Stomach (tissue), 9 donors: ENCODE results near the gene SLC25A53. TPM values are rescaled to one million over a fixed set of nuclear protein-coding genes. Genes with fewer than 3 reads are reported as not detected.

Source experiments
- DNase-seq, 2 donors: peaks; one replicate each; pipeline versions ENCODE4 v3.0.0 to v3.0.0-alpha.2; 2013 to 2019
- H3K27ac ChIP-seq, 5 donors: fragments of 200-600 bp in 4 of 5; sonication (generic) in 4 of 5; one replicate each; pipeline ENCODE4 v1.5.1; 2013 to 2019; ENCODE audit warnings: mild to moderate bottlenecking in 1 of 5, moderate library complexity in 1 of 5
- H3K27me3 ChIP-seq, 3 donors: fragments of 200-600 bp; sonication (generic); one replicate each; pipeline ENCODE4 v1.5.1; 2017 to 2019; ENCODE audit warnings: mixed run types in 1 of 3
- H3K36me3 ChIP-seq, 4 donors: fragments of 200-600 bp; sonication (generic); 1 replicate in 3 of 4; 2 replicates in 1 of 4; pipeline ENCODE4 v1.5.1; 2016 to 2019
- H3K4me1 ChIP-seq, 4 donors: fragments of 200-600 bp; sonication (generic); one replicate each; pipeline ENCODE4 v1.5.1; 2016 to 2019
- H3K4me3 ChIP-seq, 4 donors: fragments of 200-600 bp; sonication (generic) in 3 of 4; one replicate each; pipeline ENCODE4 v1.5.1; 2016 to 2019; ENCODE audit warnings: mild to moderate bottlenecking in 1 of 4
- H3K9me3 ChIP-seq, 4 donors: fragments of 200-600 bp; sonication (generic); one replicate each; pipeline ENCODE4 v1.5.1; 2016 to 2019
- EP300 ChIP-seq: sonication (generic); formaldehyde crosslinking; IDR thresholded peaks from one replicate; pipeline ENCODE4 v1.6.1; 2017; ENCODE audit warnings: antibody characterized with exemption
- POLR2A ChIP-seq, 4 donors: fragments of 450-650 bp; IDR thresholded peaks; one replicate each; pipeline ENCODE4 v1.6.1; 2016; ENCODE audit warnings: antibody characterized with exemption in 4 of 4, control low read depth in 2 of 4, mild to moderate bottlenecking in 1 of 4, moderate library complexity in 1 of 4
- POLR2AphosphoS5 ChIP-seq, 3 donors: sonication (generic); formaldehyde crosslinking; IDR thresholded peaks; one replicate each; pipeline ENCODE4 v1.6.1; 2016; ENCODE audit warnings: antibody characterized with exemption in 3 of 3
- WGBS, 5 donors: extraction: QIAGEN DNeasy Blood & Tissue Kit in 3 of 5; methylation state at CpG; one replicate each; pipeline versions ENCODE4 v1.1.5 to v1.1.7; 2013 to 2018; 5-methylcytosine and 5-hydroxymethylcytosine counted together
- intact Hi-C: fragments of 100-400 bp; cut with DNase I; formaldehyde crosslinking; loops from one replicate; pipeline ENCODE4 v1.15.1; 2023; ENCODE audit warnings: low total_unique reads
- polyA plus RNA-seq, 3 donors: library from polyadenylated mRNA; stranded (reverse); fragments of 200-250 nt; gene quantifications; one replicate each; pipeline ENCODE4 v1.2.3, GENCODE V29; 2013
- total RNA-seq, 5 donors: library from RNA; depleted of rRNA; stranded (reverse); fragments of >200 nt; gene quantifications; one replicate each; pipeline versions ENCODE4 v1.1.0 to v1.2.3, GENCODE V29; 2014 to 2016
- TF ChIP-seq, protein P1 (sequence below), 7 experiments: fragments of 450-650 bp in 4 of 7; fragments of 200-600 bp in 3 of 7; sonication (generic) in 3 of 7; IDR thresholded peaks; one replicate each; pipeline ENCODE4 v1.5.1; 2016 to 2019; ENCODE audit warnings: antibody characterized with exemption in 7 of 7, control low read depth in 2 of 7, mild to moderate bottlenecking in 1 of 7
- donor health status: healthy with polysubstance abuse.
- donor health status: Bipolar disorder and iron deficiency.
- donor health status: healthy.

Gene SLC25A53
- total and polyA plus RNA-seq, 8 donors, result 2.9 to 118 (median 6.4) TPM

DNA sequence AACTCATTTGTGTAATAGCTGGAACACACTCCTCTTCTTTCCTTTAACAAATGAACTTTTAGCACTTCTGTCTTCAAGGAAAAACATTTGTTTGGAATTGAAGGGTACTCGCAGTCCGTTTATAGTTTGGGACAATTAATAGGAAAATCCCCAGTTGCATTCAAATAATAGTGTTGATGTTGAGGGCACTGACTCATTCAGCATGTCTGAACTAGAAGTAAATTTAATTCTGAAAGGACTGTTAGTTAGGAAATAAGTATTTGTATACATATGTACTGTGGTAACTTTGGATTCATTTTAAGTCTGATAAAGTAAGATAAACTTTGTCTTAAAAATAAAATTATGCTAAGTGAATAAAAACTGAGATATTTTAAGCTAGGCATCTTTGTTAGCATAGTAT is 36.7 kb upstream of the SLC25A53 start:
- intact Hi-C loops, result no loop called here
- Histone ChIP-seq H3K4me1 (no peaks in the 10 kb centered on the region), H3K27me3 (no peaks in the 10 kb centered on the region), H3K27ac (no peak overlapping the region), H3K36me3 (peaks cover 0 to 45% (median 39%) of the 10 kb centered on the region in 4 donors), H3K9me3 (no peaks in the 10 kb centered on the region), H3K4me3 (no peak overlapping the region)
- WGBS, 5 donors, result 63 to 71% (median 66%) methylated on average over 2 of the region's 2 CpGs
- no peak for DNase-seq
- TF ChIP-seq POLR2AphosphoS5 (IDR thresholded peaks at IDR 0.05), result no peak
- no peak for TF ChIP-seq POLR2A (IDR thresholded peaks at IDR 0.05)
- no peak for TF ChIP-seq EP300
- TF ChIP-seq, protein P1, sequence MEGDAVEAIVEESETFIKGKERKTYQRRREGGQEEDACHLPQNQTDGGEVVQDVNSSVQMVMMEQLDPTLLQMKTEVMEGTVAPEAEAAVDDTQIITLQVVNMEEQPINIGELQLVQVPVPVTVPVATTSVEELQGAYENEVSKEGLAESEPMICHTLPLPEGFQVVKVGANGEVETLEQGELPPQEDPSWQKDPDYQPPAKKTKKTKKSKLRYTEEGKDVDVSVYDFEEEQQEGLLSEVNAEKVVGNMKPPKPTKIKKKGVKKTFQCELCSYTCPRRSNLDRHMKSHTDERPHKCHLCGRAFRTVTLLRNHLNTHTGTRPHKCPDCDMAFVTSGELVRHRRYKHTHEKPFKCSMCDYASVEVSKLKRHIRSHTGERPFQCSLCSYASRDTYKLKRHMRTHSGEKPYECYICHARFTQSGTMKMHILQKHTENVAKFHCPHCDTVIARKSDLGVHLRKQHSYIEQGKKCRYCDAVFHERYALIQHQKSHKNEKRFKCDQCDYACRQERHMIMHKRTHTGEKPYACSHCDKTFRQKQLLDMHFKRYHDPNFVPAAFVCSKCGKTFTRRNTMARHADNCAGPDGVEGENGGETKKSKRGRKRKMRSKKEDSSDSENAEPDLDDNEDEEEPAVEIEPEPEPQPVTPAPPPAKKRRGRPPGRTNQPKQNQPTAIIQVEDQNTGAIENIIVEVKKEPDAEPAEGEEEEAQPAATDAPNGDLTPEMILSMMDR (IDR thresholded peaks at IDR 0.05), result no peak

DNA sequence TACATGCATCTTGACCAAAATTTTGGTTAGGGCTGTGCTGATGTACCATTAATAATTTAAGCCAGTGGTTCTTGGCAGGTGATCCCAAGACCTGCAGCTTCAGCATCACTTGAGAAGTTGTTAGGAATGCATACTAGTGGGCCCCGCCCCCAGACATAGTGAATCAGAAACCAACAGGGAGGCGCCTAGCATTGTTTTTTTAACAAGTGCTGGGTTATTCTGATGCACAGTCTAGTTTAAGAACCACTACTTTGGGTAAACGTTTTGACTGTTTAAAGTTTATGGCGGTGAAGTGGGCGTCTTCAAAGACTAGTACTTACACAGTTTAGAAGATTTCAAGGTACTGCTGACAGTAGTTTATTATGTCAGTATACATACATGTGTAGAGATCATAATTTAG is 33.0 kb upstream of the SLC25A53 start:
- 55 to 84% (median 73%) methylated on average over 5 of the region's 5 CpGs for WGBS, 5 donors
- no peaks in the 10 kb centered on the region for H3K9me3 ChIP-seq
- H3K4me1 ChIP-seq, result no peaks in the 10 kb centered on the region
- peaks cover 6 to 65% (median 59%) of the 10 kb centered on the region in 4 donors for H3K36me3 ChIP-seq
- H3K27ac ChIP-seq, result no peak overlapping the region
- no peak for DNase-seq
- intact Hi-C loops, result no loop called here
- H3K4me3 ChIP-seq, result no peak overlapping the region
- H3K27me3 ChIP-seq, result no peaks in the 10 kb centered on the region
- TF ChIP-seq POLR2AphosphoS5 (IDR thresholded peaks at IDR 0.05) (no peak), POLR2A (IDR thresholded peaks at IDR 0.05) (no peak), EP300 (no peak)
- TF ChIP-seq, protein P1 (IDR thresholded peaks at IDR 0.05), result no peak

DNA sequence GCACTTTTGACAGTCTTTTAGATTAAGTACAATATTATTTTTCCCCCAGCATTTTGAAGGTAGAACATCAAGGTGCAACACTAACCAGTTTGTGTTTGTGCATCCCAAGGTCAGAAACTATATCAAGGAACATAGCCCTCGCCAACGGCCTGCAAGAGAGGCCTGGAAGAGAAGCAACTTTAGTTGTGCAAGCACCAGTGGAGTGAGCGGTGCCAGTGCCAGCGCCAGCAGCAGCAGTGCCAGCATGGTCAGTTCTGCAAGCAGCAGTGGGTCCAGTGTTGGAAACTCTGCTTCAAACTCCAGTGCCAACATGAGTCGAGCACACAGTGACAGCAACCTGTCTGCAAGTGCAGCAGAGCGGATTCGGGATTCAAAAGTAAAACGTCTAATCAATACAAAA is 31.1 kb upstream of the SLC25A53 start:
- 83 to 93% (median 86%) methylated on average over 4 to 8 of the region's 8 CpGs for WGBS, 5 donors
- no peaks in the 10 kb centered on the region for H3K9me3 ChIP-seq
- no peak overlapping the region for H3K4me3 ChIP-seq
- no peak overlapping the region for H3K27ac ChIP-seq
- TF ChIP-seq EP300 (no peak), POLR2AphosphoS5 (IDR thresholded peaks at IDR 0.05) (no peak), POLR2A (IDR thresholded peaks at IDR 0.05) (no peak)
- TF ChIP-seq, protein P1 (IDR thresholded peaks at IDR 0.05), result no peak
- H3K4me1 ChIP-seq, result no peaks in the 10 kb centered on the region
- intact Hi-C loops, result no loop called here
- peaks cover 6 to 68% (median 60%) of the 10 kb centered on the region in 4 donors for H3K36me3 ChIP-seq
- H3K27me3 ChIP-seq, result no peaks in the 10 kb centered on the region
- no peak for DNase-seq

DNA sequence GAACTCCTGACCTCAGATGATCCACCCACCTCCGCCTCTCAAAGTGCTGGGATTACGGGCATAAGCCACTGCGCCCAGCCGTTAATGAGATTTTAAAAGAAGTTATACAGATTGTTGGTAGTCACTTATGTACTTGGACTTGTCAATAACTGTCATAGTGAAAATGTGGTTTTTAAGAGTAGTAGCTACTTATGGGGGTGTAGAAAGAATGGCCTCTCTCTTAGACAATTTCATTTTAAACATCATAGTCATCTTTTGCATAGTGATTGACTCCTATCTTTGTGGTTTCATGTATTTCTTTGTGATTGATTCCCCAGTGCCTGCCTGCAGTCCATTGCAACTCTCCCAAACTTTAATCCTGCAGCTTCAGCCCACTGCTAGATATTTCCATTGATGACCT is 26.9 kb upstream of the SLC25A53 start:
- peaks cover 0 to 3% (median 2%) of the 10 kb centered on the region in 4 donors for H3K9me3 ChIP-seq
- H3K4me3 ChIP-seq, result no peak overlapping the region
- no peak for TF ChIP-seq EP300
- no peak for TF ChIP-seq POLR2A (IDR thresholded peaks at IDR 0.05)
- TF ChIP-seq, protein P1 (IDR thresholded peaks at IDR 0.05), result no peak
- no peak for TF ChIP-seq POLR2AphosphoS5 (IDR thresholded peaks at IDR 0.05)
- peaks cover 6 to 40% (median 33%) of the 10 kb centered on the region in 4 donors for H3K36me3 ChIP-seq
- no peaks in the 10 kb centered on the region for H3K4me1 ChIP-seq
- DNase-seq, result no peak
- H3K27ac ChIP-seq, result no peak overlapping the region
- WGBS, 5 donors, result 78 to 92% (median 87%) methylated on average over 4 of the region's 4 CpGs
- H3K27me3 ChIP-seq, result no peaks in the 10 kb centered on the region
- intact Hi-C loops, result no loop called here
